Brain microvascular endothelial cell (primary cell): ENCODE data around the gene YTHDF2.
"Not testable (repeated sequence)": the region's sequence is repeated elsewhere in the genome, so short reads cannot be mapped to it uniquely, and the experiment has no call there.

Experiments used
- DNase-seq: peaks from one replicate; pipeline ENCODE4 v3.0.0-alpha.2; 2020
- H3K27ac ChIP-seq: fragments of 250-450 bp; sonication (Bioruptor Pico); 2 replicates; pipeline ENCODE4 v1.5.1; 2020; ENCODE audit warnings: mild to moderate bottlenecking, moderate library complexity
- H3K27me3 ChIP-seq: fragments of 250-450 bp; sonication (Bioruptor Pico); replicated peaks from 2 replicates; pipeline ENCODE4 v1.5.1; 2020; ENCODE audit warnings: mild to moderate bottlenecking
- H3K36me3 ChIP-seq: fragments of 250-450 bp; sonication (Bioruptor Pico); replicated peaks from 2 replicates; pipeline ENCODE4 v1.5.1; 2020; ENCODE audit warnings: mild to moderate bottlenecking
- H3K4me3 ChIP-seq: 2 replicates; pipeline ENCODE4 v1.5.1; 2011; ENCODE audit warnings: low read depth, mild to moderate bottlenecking, control low read depth, low read length, moderate library complexity
- CTCF ChIP-seq: IDR thresholded peaks from 2 replicates; pipeline ENCODE4 v1.5.1; 2011; ENCODE audit warnings: low read depth, mild to moderate bottlenecking, moderate library complexity, low read length, control low read depth, inconsistent platforms; ENCODE audit errors: missing control alignments
- in situ Hi-C: cut with HindIII; loops from 2 replicates; pipeline ENCODE4 v1.10.0; 2017; ENCODE audit warnings: low sequenced_read_pairs, low pct_ligation_motif_present

Gene YTHDF2

GRCh38 chr1:28781305-28781704 is 44.6 kb downstream of the YTHDF2 start:
- no peak overlapping the region for H3K27ac ChIP-seq
- TF ChIP-seq CTCF, result no peak
- no peak for DNase-seq
- no peak overlapping the region for H3K4me3 ChIP-seq
- no peaks in the 10 kb centered on the region for H3K36me3 ChIP-seq
- in situ Hi-C loops, result no loop called here
- H3K27me3 ChIP-seq, result no peaks in the 10 kb centered on the region

- no peaks in the 10 kb centered on the region for H3K36me3 ChIP-seq
- H3K27me3 ChIP-seq, result no peaks in the 10 kb centered on the region
- no peak for TF ChIP-seq CTCF
- no peak for DNase-seq
- in situ Hi-C loops, result no loop called here
- no peak overlapping the region for H3K4me3 ChIP-seq
- no peak overlapping the region for H3K27ac ChIP-seq
Measured at GRCh38 chr1:28782011-28782410, 45.3 kb downstream of the YTHDF2 start.

GRCh38 chr1:28783363-28783762 is 46.6 kb downstream of the YTHDF2 start:
- Histone ChIP-seq H3K27me3 (no peaks in the 10 kb centered on the region), H3K36me3 (no peaks in the 10 kb centered on the region), H3K27ac (no peak overlapping the region), H3K4me3 (no peak overlapping the region)
- no peak for TF ChIP-seq CTCF
- no peak for DNase-seq
- in situ Hi-C loops, result no loop called here

GRCh38 chr1:28789412-28789811 is 52.7 kb downstream of the YTHDF2 start:
- H3K36me3 ChIP-seq, result no peaks in the 10 kb centered on the region
- no peak overlapping the region for H3K27ac ChIP-seq
- in situ Hi-C loops, result no loop called here
- H3K27me3 ChIP-seq, result no peaks in the 10 kb centered on the region
- H3K4me3 ChIP-seq, result no peak overlapping the region
- no peak for DNase-seq
- TF ChIP-seq CTCF, result no peak

- no peaks in the 10 kb centered on the region for H3K27me3 ChIP-seq
- H3K27ac ChIP-seq, result no peak overlapping the region
- H3K4me3 ChIP-seq, result no peak overlapping the region
- in situ Hi-C loops, result no loop called here
- no peak for DNase-seq
- H3K36me3 ChIP-seq, result no peaks in the 10 kb centered on the region
- TF ChIP-seq CTCF, result no peak
Measured at GRCh38 chr1:28789816-28790215, 53.1 kb downstream of the YTHDF2 start.

GRCh38 chr1:28790377-28791035 is 53.8 kb downstream of the YTHDF2 start:
- no peak for TF ChIP-seq CTCF
- no peak overlapping the region for H3K27ac ChIP-seq
- in situ Hi-C loops, result no loop called here
- H3K4me3 ChIP-seq, result no peak overlapping the region
- H3K36me3 ChIP-seq, result no peaks in the 10 kb centered on the region
- DNase-seq, result peak; percentile 7
- no peaks in the 10 kb centered on the region for H3K27me3 ChIP-seq

GRCh38 chr1:28791929-28792328 is 55.2 kb downstream of the YTHDF2 start:
- in situ Hi-C loops, DNase-seq, H3K27me3 ChIP-seq, H3K36me3 ChIP-seq, H3K4me3 ChIP-seq, H3K27ac ChIP-seq: not testable (repeated sequence)
